GM18858 (cell line): ENCODE measurements around the gene CMIP.

Experiments used
- ATAC-seq: cut with Tn5 transposase; IDR thresholded peaks from one replicate; pipeline ENCODE4 v1.9.1; 2021; ENCODE audit not compliant: unreplicated experiment

CMIP gene

DNA sequence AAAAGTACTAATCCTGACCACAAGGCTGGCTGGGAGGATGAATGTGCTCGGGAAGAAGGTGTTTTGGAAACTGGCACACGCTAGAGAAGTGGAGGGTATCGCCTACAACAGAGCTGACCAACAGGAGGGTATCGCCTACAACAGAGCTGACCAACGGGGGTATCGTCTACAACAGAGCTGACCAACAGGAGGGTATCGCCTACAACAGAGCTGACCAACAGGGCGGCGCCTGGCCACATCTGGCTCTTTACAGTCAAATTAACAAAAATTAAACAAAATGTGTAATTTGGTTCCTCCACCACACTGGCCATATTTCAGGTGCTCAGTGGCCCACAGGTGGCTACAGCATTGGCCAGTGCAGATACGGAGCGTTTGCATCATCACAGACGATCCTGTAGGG lies 153.5 kb downstream of the CMIP start:
- ATAC-seq = no peak

DNA sequence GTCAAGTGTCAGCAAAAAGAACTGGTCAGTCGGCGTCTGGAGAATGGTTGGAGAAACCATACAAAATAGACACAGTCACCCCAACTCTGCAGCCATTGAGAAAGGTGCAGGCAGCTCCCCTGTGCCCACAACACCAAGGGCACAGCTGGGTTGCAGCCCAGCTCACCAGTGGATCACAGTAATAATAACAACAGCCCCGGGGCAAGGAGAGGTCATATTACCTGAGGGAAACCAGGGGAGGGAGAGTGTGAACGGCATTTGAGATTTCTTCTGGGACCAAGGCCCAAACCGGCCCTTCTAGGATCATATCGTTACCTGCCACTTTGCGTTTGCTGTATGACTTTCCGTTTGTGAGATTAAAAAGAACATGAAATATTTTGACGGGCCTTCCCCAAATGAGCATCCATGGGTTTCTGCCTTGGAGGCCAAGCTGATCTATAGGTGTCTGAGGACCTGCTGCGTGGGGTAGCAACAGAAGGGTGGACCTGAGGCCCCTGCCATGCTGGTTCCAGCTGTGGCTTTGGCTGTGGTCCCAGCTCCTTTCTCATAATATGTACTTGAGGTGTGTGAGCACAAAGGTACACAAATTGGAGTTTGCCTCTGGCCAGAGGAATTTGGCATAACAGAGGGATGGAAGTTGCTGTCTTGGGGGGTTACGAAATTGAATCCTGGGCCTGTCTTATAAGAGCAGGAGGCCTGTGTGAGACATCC lies 154.6 kb downstream of the CMIP start:
- no peak for ATAC-seq

DNA sequence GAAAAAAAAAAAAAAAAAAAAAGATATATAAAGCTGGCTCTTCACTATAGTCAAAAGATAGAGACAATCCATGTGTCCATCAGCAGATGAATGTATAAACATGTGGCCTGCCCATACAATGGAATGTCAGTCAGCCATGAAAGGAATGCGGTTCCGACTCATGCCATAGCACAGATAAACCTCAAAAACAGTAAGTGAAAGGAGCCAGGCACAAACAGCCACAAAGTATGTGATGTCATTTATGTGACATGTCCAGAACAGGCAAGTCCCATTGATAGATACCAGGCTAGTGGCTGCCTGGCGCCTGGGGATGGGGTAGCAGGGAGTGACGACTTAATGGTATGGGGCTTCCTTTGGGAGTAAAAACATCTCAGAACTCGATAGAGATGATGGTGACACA lies 155.7 kb downstream of the CMIP start:
- no peak for ATAC-seq

DNA sequence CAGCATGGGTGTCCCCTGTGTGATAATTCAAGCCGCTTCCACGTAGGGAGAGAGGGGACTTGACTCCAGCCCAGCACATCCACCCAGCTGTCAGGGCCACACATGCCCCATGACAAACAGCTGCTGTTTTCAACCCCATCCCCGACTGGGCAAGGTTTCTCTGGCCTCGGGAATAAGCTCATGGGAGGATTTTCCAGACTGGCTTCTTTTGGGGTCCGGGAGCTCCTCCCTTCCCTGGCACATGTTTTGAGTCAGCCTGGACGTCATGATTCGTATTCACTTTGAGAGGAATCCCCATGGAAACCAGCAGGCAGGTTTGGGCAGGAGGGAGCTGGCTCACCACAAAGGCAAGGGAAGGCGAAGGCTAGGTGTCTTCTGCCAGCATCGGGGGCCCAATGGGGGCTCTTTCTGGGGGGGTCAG lies 156.4 kb downstream of the CMIP start:
- no peak for ATAC-seq

DNA sequence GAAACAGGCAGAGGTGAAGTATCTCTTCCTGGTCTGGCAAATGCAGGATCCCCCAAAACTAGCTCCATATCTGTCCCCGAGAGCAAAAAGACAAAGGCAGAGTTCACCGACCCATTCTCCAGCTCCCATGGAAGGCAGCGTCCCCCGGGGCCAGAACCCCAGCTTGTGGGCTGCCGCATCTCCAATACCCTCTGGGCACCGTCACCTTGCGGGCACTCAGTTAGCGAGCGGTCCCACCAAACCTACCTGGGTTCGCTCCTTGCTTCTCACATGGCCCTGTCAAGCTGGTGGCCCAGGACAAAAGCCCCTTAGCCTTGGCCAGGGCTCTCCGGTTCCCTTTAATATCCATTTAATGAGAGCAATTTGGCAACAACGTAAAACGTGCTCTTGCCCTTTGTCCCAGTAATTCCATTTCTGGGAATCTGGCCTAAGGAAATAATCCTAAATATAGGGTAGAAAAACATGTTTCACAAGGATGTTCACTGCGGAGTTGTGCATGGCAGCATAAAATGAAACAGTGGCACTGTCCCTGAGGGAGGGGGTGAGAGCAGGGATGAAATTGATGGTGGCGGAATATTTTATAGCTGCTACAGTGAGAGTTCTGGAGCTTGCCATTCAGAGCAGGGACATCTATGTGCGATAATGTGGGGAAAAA lies 157.1 kb downstream of the CMIP start:
- ATAC-seq = no peak

DNA sequence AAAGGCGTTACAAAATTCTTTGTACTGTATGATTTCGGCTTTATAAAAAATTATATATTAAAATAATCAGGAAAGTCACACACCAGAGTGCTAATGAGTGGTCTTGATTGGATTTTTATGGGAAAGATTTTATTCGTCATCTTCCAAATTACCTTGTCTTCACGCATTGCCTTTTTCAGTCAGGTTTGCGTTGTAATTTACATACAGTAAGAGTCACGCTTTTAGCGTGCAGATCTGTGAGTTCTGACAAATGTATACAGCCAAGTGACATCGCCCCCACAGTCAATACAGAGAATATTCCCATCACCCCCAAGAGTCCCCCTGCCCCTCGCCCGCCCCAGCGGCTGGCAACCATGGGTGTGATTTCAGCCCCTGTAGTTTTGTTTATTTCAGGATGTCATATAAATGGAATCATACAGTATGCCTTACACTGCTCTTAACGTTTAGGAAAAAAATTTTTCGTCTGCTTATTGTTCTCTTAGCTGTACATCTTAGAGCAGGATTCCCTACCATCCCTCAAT lies 157.7 kb downstream of the CMIP start:
- ATAC-seq = no peak

DNA sequence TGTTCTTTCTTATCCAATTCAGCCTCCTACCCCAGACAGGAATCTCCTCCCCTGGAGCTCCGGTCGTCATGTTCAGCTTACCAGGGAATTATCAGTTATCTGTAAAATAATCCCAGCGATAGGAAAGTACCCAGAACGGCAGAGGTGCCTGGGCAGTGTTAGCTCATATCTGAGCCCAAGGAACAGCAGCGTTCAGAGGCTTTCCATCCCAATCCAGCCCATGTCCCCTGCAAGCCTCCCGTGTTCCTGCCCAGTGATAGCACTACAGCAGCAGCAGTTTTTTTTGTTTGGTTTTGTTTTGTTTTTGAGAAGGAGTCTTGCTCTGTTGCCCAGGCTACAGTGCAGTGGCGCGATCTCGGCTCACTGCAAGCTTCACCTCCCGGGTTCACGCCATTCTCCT lies 158.2 kb downstream of the CMIP start:
- no peak for ATAC-seq

DNA sequence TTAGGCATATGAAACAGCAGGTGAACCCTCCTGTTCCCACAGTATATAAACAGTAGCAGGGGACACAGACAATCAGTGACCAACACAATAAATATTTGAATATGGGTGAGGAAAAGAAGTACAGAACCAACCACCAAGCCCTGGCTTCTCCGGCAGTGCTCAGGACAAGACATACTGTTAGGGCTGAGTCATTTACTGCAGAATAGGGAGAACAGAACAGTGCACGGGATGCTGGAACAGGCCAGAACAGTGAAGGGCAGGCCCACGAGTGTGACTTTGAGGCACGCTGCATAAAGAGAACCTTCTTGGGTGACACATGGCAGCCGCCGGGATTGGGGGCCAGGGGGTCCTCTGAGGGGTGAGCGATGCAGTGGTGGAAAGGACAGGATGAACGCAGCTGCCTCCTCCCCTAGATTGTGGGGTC lies 160.4 kb downstream of the CMIP start:
- no peak for ATAC-seq

DNA sequence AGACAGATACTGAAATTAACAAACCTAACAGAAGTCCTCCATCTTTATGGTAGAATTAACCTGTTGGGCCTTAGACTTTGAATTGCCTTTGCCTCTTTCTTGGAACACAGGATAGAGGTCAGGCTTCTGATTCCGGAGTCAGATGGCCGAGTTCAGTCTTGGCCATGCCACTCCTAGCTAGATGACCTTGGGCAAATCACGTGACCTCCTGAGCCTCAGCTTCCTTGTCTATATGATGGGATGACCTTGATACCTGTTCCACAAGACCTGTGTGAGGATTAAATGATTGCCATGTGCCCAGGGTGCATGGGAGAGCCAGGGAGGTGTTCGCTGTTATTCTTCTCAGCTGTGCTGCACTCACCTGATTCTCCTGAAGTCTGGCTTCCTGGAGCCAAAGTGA lies 161.4 kb downstream of the CMIP start:
- no peak for ATAC-seq

DNA sequence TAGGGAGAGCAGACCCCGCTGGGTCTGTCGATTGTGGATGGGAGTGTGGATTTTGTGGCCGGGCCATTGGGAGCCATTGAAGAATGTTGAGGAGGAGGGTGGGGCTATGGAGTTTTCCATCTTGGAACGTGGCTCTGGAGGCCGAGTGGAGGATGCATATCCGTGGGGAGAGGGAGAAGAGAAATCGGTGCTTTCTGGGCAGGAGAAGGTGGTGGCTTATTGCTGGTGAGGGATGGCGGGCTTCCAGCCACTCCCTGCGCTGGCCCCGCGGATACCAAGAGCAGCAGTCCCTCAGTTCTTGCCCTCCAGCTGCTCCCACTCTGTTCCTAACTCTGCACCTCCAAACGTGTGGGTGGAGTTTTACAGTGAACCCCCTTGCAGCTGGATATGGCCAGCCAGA lies 162.4 kb downstream of the CMIP start:
- ATAC-seq = no peak

DNA sequence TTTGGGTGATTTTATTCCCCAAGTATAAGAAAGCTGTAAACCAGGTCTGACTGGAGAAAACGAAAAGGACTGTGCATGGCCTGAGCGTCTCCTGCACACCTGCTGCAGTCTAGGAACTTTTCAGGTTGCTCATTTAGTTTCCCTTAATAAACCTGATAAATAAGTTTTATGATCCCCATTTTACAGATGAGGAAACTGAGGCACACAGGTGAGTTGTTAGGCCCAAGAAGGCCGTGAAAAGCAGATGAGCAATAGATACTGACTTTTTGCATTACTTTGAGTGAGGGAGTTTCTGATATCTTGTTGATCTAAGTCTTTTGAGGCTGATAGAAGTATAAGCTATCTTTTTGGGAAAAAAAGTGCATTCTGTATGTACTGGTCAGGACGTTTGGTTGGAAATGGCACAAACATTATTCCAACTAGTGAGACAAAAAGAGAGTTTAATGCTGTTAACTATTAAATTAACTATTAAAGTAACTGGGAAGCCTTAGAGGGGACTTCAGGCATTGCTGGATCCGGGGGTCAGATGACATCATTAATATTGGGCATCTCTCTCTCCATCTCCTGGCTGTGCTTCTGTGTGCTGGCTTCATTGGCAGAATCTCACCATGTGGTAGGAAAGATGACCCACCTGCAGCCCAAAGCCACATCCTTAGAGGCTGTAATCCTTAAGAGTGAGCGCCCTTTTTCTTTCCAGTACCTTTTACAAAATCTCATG lies 163.4 kb downstream of the CMIP start:
- no peak for ATAC-seq

DNA sequence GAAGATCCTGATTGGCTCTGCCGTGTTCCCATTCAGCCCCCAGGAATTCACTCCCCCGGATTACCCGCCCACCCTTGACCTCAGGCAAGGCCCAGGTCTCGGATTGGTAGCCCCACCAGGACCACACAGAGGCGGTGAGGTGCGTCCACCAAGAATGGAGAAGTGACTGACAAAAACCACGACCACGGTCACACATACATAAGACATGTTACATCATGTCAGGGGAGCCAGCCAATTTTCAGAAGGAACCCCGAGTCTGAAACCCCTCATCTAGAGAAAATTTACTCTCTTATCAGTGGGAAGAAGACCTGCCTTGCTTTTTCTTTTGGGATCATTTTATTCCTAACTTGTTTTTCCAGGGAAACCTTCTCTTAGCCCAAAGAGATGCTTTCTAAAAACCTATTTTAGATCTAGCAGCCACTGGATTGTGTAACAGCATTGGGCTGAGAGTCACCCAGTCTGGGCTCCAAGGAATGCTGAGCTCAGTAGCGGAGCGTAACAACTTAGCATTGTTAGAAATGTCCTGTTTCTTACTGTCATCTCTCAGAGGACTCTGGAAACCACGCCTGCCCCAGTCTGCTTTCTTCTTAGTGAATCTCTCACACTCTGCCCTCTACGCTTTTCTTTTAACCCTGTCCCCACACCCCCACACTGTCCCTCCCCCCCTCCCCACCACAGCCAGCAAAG lies 164.1 kb downstream of the CMIP start:
- ATAC-seq = no peak

DNA sequence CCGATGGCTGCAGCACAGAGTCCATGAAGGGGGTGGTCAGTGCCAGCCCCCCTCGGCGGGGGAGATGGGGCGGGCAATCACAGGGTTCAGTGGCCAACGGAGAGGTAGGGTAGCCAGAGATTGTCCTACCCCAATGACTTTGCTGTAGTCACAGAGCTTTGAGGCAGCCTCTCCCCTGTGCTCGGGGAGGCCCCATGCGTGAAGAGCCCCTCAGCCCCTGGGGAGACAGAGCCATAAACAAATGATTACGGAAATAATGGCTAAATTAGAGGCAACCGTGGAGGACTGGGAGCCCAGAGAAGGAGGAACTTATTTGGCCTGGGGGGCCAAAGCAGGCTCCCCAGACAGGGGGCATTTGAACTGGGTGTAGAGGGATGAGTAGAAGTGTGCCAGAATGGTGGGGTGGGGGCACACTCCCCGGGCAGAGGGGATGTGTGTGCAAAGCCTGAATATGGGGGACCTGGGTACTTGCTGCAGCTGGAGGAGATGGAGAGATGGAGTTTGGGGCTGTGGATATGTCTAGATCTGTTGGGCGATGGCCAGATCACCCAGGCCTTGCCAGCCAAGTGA lies 164.8 kb downstream of the CMIP start:
- ATAC-seq = no peak

DNA sequence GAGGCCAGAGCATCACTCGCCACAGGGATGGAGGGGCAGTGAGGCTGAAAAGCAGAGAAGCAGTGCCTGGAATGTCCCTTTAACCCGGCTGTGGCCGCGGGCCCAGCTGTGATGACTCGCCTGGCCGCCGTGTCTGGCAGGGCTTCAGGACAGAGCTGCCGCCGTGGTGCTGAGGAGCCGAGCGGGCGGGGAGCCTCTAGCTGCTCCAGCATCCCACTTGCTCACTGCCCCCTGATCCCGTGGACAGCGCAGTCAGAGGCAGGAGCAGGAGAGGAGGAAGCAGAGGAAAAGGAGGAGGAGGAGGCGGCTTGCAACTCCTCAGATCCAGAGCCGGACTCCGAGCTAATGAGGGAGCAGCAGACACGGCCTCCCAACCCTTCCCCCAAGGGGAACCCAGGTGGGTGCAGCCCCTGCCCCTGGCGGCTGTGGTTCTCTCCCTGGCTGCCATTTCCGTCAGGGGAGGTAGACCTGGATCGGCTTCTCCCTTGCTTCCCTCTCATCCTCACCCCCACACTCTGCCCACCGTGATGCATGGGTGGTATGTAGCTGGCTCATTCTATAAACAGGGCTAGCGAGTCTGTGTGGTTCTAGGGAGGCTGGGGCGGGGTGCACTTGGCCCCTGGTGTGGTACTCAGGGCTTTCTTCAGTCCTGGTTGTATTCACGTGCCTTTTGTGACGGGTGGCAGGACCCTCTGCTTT lies 165.7 kb downstream of the CMIP start:
- ATAC-seq = no peak

DNA sequence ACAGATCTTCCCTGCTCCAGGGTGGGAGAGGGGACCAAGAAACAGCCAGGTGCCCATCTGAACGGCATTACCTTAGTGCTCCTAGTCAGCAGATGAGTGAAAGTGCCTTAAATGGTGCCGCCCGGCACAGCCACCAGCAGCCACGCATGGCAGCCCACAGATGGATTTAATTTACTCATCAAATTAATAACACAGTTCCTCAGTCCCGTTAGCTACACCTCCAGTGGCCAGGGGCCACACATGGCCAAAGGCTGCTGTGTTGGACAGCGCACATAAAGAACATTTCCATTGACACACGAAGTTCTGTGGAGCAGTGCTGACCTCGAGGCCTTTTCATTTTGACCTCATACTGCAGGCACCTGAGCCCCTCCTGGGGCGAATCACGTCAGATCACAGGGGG lies 166.3 kb downstream of the CMIP start:
- no peak for ATAC-seq

DNA sequence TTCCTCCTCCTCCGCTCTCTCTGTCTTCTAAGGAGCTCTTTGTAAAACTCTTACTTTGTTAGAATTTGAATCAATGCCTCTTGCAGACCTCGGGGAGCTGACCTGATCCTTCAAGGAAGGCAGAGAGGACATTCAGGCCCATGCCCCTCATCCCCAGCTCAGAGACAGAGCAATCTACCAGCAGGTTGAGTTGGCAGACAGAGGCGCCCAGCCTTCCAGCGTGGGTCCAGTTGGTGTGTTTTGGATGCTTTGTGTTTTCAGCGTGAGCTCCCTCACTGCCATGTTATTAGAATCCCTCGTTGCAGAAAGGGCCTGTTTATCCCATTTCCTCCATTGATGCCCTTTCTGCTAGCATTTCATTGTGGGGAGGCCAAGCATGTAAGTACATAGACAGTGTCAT lies 167.1 kb downstream of the CMIP start:
- no peak for ATAC-seq

DNA sequence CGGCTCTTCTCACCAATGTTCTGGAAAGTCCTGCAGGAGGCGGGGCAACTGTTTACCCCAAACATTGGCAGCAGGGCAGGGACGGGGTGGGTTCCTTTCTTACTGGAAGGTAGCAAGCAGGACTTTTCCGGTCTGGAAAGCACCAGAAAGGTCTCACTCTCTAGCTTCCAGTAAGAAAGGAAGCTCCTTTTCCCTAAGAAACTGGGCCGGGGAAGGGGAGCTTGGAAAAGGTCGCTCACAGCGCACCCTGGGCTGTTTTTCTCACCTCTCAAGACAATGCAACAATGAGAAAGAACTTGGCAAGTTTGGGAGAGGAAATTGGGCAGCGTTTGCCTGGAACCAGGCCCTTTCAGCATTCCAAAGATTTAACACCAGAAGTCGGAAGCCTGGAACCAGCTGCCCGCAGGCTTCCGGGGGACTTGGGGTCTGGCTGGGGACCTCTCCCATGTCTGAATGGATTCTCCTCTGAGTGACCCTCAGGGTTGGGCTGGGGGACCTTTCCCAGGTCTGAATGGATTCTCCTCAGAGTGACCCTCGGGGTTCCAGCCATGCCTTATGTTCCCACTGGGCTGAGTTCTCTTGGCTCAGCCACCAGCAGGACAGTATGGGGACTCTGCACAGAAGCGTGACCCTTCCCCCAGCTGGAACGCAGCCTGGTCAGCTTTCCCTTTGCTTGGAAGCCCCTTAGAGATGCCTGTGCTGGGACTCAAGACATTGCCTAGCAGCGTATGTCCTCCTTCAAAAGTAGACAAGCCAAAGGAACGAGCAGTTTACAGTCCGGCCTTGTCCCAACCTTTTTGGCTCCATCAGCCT lies 167.9 kb downstream of the CMIP start:
- no peak for ATAC-seq

DNA sequence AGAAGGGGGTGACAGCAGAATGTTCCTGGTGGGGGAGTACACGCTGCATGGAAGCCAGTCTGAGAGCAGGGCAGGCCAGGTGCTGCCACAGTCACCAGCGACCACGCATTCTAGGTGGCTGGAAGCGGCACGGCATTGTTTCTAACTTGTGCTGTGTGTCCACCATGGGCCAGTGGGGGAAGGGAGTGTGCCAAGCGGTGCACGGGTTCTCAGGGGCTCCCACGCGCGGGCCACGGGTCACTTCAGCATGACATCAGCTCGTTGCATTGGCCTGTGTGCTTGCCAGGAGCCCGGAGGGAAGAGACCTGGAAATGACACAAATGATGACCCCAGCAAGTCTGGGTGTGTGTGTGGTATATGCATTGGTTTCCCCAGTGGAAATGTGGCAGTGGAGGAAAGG lies 169.6 kb downstream of the CMIP start:
- ATAC-seq = no peak

DNA sequence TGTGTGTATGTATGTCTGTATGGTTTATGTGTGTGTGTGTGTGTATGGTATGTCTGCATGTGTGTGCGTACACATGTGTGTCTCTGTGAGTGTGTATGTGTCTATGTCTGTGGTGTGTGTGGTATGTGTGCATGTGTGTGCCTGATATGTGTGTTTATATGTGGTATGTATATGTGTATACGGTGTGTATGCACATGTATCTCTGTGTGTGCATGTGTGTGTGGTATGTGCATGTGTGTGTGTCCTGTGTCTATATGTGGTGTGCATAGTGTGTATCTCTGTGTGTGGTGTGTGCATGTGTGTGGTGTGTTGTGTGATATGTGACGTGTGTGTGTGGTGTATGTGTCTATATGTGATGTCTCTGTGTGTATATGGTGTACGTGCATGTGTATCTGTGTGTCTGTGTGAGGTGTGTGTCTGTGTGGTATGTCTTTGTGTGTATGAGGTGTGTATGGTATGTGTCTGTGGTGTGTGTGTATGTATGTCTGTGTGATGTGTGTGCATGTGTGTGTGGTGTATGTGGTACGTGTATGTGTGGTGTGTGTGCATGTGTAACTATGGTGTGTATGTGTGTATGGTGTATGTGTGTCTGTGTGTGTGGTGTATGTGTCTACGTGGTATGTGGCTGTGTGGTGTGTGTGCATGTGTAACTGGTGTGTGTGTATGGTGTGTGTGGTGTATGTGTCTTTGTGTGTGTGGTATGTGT lies 170.2 kb downstream of the CMIP start:
- no peak for ATAC-seq
